Endothelial cell of umbilical vein (primary cell): ENCODE measurements around the gene PTPRT. TPM values are rescaled to one million over a fixed set of nuclear protein-coding genes. Genes with fewer than 3 reads are reported as not detected.

Experiments
- BruUV-seq: library from RNA; stranded (reverse); fragments of 400-500 nt; replicated peaks from 2 replicates; lab custom pipeline; 2021; lab: Mats Ljungman, UMichigan
- CTCF ChIA-PET: fragments of 300-600, 350-600 bp; sonication (Branson Sonifier 250); formaldehyde crosslinking; loops from one replicate; lab custom pipeline; 2021; ENCODE audit warnings: antibody characterized with exemption, inconsistent platforms; lab: Charles Lee
- POLR2A ChIA-PET: fragments of 300-600, 350-600 bp; sonication (Branson Sonifier 250); formaldehyde crosslinking; loops from one replicate; lab custom pipeline; 2021; ENCODE audit warnings: antibody characterized with exemption, inconsistent platforms; lab: Charles Lee
- DNase-seq: peaks from one replicate; pipeline ENCODE4 v3.0.0-alpha.2; 2011; ENCODE audit warnings: low read depth, low spot score
- FAIRE-seq: peaks from 2 replicates; lab custom pipeline; 2011; peaks lifted over from hg19 to GRCh38; lab: Jason Lieb, UNC
- H2AFZ ChIP-seq: 2 replicates; pipeline ENCODE4 v1.6.0; 2012; ENCODE audit warnings: low read depth, low read length, control low read depth, inconsistent platforms
- H3K27ac ChIP-seq: 2 replicates; pipeline ENCODE4 v1.5.1; 2011; ENCODE audit warnings: low read depth, mild to moderate bottlenecking, control low read depth, low read length, moderate library complexity; ENCODE audit not compliant: insufficient read depth
- H3K27me3 ChIP-seq, 2 experiments: 2 replicates each; pipeline versions ENCODE4 v1.6.0 to v1.6.1; 2011; ENCODE audit warnings: low read length in 2 of 2, mixed read lengths in 1 of 2; ENCODE audit not compliant: control insufficient read depth in 2 of 2, insufficient read depth in 2 of 2
- H3K36me3 ChIP-seq, 2 experiments: 2 replicates in 1 of 2; 3 replicates in 1 of 2; pipeline ENCODE4 v1.5.1; 2011; ENCODE audit warnings: low read length in 2 of 2, mild to moderate bottlenecking in 1 of 2, moderate library complexity in 1 of 2; ENCODE audit not compliant: control insufficient read depth in 2 of 2, insufficient read depth in 2 of 2; ENCODE audit errors: extremely low read depth in 1 of 2
- H3K4me1 ChIP-seq: 3 replicates; pipeline ENCODE4 v1.5.1; 2011; ENCODE audit warnings: mild to moderate bottlenecking, low read length; ENCODE audit not compliant: control insufficient read depth, insufficient read depth; ENCODE audit errors: extremely low read depth
- H3K4me2 ChIP-seq: 2 replicates; pipeline ENCODE4 v1.6.1; 2011; ENCODE audit warnings: low read length, control low read depth, mixed read lengths; ENCODE audit not compliant: insufficient read depth
- H3K4me3 ChIP-seq, 3 experiments: fragments of 200-600 bp in 1 of 3; sonication (generic), shearing (Covaris generic) in 1 of 3; replicated peaks in 1 of 3; 2 replicates each; pipeline ENCODE4 v1.5.1; 2011 to 2016; ENCODE audit warnings: control low read depth in 3 of 3, low read length in 3 of 3, mild to moderate bottlenecking in 2 of 3, inconsistent platforms in 1 of 3, low read depth in 1 of 3, moderate library complexity in 1 of 3; ENCODE audit not compliant: insufficient read depth in 1 of 3
- H3K79me2 ChIP-seq: 2 replicates; pipeline ENCODE4 v1.6.0; 2012; ENCODE audit warnings: low read length, inconsistent platforms; ENCODE audit not compliant: control insufficient read depth, insufficient read depth
- H3K9ac ChIP-seq: replicated peaks from 2 replicates; pipeline ENCODE3; 2011; ENCODE audit warnings: low read length, control low read depth; ENCODE audit not compliant: insufficient read depth; ENCODE audit errors: extremely low read depth
- H3K9me1 ChIP-seq: replicated peaks from 3 replicates; pipeline ENCODE4 v1.6.0; 2011; ENCODE audit warnings: mild to moderate bottlenecking, low read length; ENCODE audit not compliant: control insufficient read depth, insufficient read depth; ENCODE audit errors: extremely low read depth
- H3K9me3 ChIP-seq: replicated peaks from 2 replicates; pipeline ENCODE4 v1.5.1; 2012; ENCODE audit warnings: low read length, inconsistent platforms; ENCODE audit not compliant: control insufficient read depth, insufficient read depth
- H4K20me1 ChIP-seq: replicated peaks from 2 replicates; pipeline ENCODE3; 2011; ENCODE audit warnings: mild to moderate bottlenecking, low read length; ENCODE audit not compliant: control insufficient read depth, insufficient read depth; ENCODE audit errors: extremely low read depth
- EZH2 ChIP-seq: IDR thresholded peaks from 2 replicates; pipeline ENCODE4 v1.6.1; 2012; ENCODE audit warnings: borderline replicate concordance, low read depth, mild to moderate bottlenecking, moderate library complexity, low read length, inconsistent platforms; ENCODE audit not compliant: severe bottlenecking
- FOS ChIP-seq: IDR thresholded peaks from 2 replicates; pipeline ENCODE4 v1.6.1; 2011; ENCODE audit warnings: mild to moderate bottlenecking, low read length, moderate library complexity, borderline replicate concordance; ENCODE audit not compliant: insufficient read depth
- GATA2 ChIP-seq: IDR thresholded peaks from 2 replicates; pipeline ENCODE4 v1.7.0; 2011; ENCODE audit warnings: low read depth, mild to moderate bottlenecking, moderate library complexity, mixed read lengths, low read length; ENCODE audit not compliant: insufficient read length, insufficient read depth
- JUN ChIP-seq: IDR thresholded peaks from 2 replicates; pipeline ENCODE4 v1.6.1; 2011; ENCODE audit warnings: borderline replicate concordance, low read depth; ENCODE audit not compliant: insufficient read length, insufficient read depth
- MAX ChIP-seq: IDR thresholded peaks from 2 replicates; pipeline ENCODE4 v1.6.1; 2011; ENCODE audit not compliant: insufficient read depth, insufficient read length
- MYC ChIP-seq: IDR thresholded peaks from one replicate; pipeline ENCODE4 v1.6.1; 2011; ENCODE audit warnings: mild to moderate bottlenecking, low read depth, low read length
- POLR2A ChIP-seq: IDR thresholded peaks from 2 replicates; pipeline ENCODE4 v1.6.1; 2012; ENCODE audit warnings: low read depth, mild to moderate bottlenecking, control low read depth, low read length
- POLR2AphosphoS5 ChIP-seq: IDR thresholded peaks from 2 replicates; pipeline ENCODE4 v1.6.1; 2012; ENCODE audit warnings: low read depth, mild to moderate bottlenecking, control low read depth, low read length, moderate library complexity; ENCODE audit not compliant: insufficient read depth
- dilution Hi-C: fragments of 300-500 bp; cut with MboI; formaldehyde crosslinking; loops from one replicate; pipeline ENCODE4 v1.15.0; 2019; ENCODE audit warnings: low sequenced_read_pairs; ENCODE audit not compliant: extremely low pct_ligation_motif_present
- intact Hi-C: fragments of 100-400 bp; cut with micrococcal nuclease; formaldehyde crosslinking; loops from one replicate; pipeline ENCODE4 v1.10.0; 2022
- polyA plus RNA-seq, 4 experiments: library from polyadenylated mRNA; depleted of rRNA in 3 of 4; stranded (reverse) in 3 of 4; unstranded in 1 of 4; fragments of >200 nt; gene quantifications; 2 replicates each; pipeline versions ENCODE4 v1.2.1 to v1.2.3, GENCODE V29; 2011 to 2012; ENCODE audit warnings: missing spikeins in 1 of 4
- total RNA-seq: library from RNA; stranded (reverse); gene quantifications from 2 replicates; pipeline ENCODE4 v1.2.3, GENCODE V29; 2021
- TF ChIP-seq, protein P1 (sequence below), 2 donors: IDR thresholded peaks; 1 replicate in 1 of 2; 2 replicates in 1 of 2; pipeline ENCODE4 v1.5.1; 2011; ENCODE audit warnings: low read length in 2 of 2, mild to moderate bottlenecking in 2 of 2, moderate library complexity in 2 of 2, control low read depth in 1 of 2, inconsistent platforms in 1 of 2, low read depth in 1 of 2; ENCODE audit not compliant: insufficient read depth in 1 of 2; ENCODE audit errors: extremely low read depth in 1 of 2

The PTPRT gene
- total and polyA plus RNA-seq, 2 donors (not counting 3 experiments of a cell fraction or from before 2014, with no cell fraction given): not detected

- dilution Hi-C loops: no loop called here
- FAIRE-seq: no peak
These were observed 34.2 kb downstream of the PTPRT start for GRCh38 chr20:43155366-43156100.

More at GRCh38 chr20:43155366-43156100, 34.2 kb downstream of the PTPRT start:
- intact Hi-C loops: no loop called here
- Histone ChIP-seq H4K20me1 (no peaks in the 10 kb centered on the region), H3K9me1 (no peaks in the 10 kb centered on the region), H3K4me1 (no peaks in the 10 kb centered on the region), H3K36me3 (no peaks in the 10 kb centered on the region), H3K9ac (no peak overlapping the region), H3K9me3 (peaks cover 2% of the 10 kb centered on the region), H2AFZ (no peak overlapping the region), H3K4me2 (no peak overlapping the region), H3K27ac (no peak overlapping the region), H3K79me2 (no peaks in the 10 kb centered on the region), H3K27me3 (no peaks in the 10 kb centered on the region), H3K4me3 (no peak overlapping the region)
- no TSS peak for BruUV-seq
- TF ChIP-seq GATA2: no peak
- TF ChIP-seq FOS: no peak
- no peak for TF ChIP-seq EZH2
- TF ChIP-seq, protein P1, sequence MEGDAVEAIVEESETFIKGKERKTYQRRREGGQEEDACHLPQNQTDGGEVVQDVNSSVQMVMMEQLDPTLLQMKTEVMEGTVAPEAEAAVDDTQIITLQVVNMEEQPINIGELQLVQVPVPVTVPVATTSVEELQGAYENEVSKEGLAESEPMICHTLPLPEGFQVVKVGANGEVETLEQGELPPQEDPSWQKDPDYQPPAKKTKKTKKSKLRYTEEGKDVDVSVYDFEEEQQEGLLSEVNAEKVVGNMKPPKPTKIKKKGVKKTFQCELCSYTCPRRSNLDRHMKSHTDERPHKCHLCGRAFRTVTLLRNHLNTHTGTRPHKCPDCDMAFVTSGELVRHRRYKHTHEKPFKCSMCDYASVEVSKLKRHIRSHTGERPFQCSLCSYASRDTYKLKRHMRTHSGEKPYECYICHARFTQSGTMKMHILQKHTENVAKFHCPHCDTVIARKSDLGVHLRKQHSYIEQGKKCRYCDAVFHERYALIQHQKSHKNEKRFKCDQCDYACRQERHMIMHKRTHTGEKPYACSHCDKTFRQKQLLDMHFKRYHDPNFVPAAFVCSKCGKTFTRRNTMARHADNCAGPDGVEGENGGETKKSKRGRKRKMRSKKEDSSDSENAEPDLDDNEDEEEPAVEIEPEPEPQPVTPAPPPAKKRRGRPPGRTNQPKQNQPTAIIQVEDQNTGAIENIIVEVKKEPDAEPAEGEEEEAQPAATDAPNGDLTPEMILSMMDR (IDR thresholded peaks at IDR 0.05; ENCODE audit: extremely low read depth in 1 of 2, insufficient read depth in 1 of 2, low read depth in 1 of 2, low read length in 2 of 2): no peak
- TF ChIP-seq POLR2AphosphoS5: no peak
- TF ChIP-seq JUN: no peak
- no peak for TF ChIP-seq MAX
- no peak for TF ChIP-seq MYC
- no peak for TF ChIP-seq POLR2A
- CTCF ChIA-PET: no interaction called here
- POLR2A ChIA-PET: no interaction called here
- no peak for DNase-seq
